HCT116 (cell line): ENCODE results near the gene DEPDC5. TPM values are rescaled to one million over a fixed set of nuclear protein-coding genes. Genes with fewer than 3 reads are reported as not detected.

Source experiments
- ATAC-seq: fragments of 200-7000 bp; cut with Tn5 transposase; 2 replicates; pipeline ENCODE4 v1.9.1; 2020; ENCODE audit warnings: mild to moderate bottlenecking, moderate library complexity
- BruUV-seq: library from RNA; stranded (reverse); fragments of 400-500 nt; replicated peaks from 2 replicates; lab custom pipeline; 2021; lab: Mats Ljungman, UMichigan
- CTCF ChIA-PET: fragments of 300-600 bp; sonication (Branson Sonifier 250); formaldehyde crosslinking; loops from one replicate; lab custom pipeline; 2021; ENCODE audit warnings: antibody characterized with exemption; lab: Charles Lee
- POLR2A ChIA-PET: fragments of 300-600, 350-600 bp; sonication (Branson Sonifier 250); formaldehyde crosslinking; loops from one replicate; lab custom pipeline; 2021; ENCODE audit warnings: antibody characterized with exemption; lab: Charles Lee
- RAD21 ChIA-PET, 2 experiments: fragments of 300-600 bp; sonication (Branson Sonifier 250); formaldehyde crosslinking; loops; one replicate each; lab custom pipeline; 2023; ENCODE audit warnings: low total read pairs in 2 of 2; ENCODE audit not compliant: uncharacterized antibody in 2 of 2, unreplicated experiment in 2 of 2, low non-redundant PET in 1 of 2; lab: Charles Lee
- DNase-seq: peaks from one replicate; pipeline ENCODE4 v3.0.0-alpha.2; 2010; ENCODE audit warnings: low read depth, low spot score
- H2AFZ ChIP-seq: fragments of 200-600 bp; shearing (Covaris generic), sonication (generic); 2 replicates; pipeline ENCODE4 v1.6.1; 2017; ENCODE audit warnings: low read depth, mixed run types, mixed read lengths, antibody characterized with exemption, low read length; ENCODE audit not compliant: poor library complexity, severe bottlenecking
- H3K27ac ChIP-seq: 2 replicates; pipeline ENCODE4 v1.5.1; 2012; ENCODE audit warnings: low read depth, low read length
- H3K27me3 ChIP-seq: fragments of 200-600 bp; sonication (generic); 2 replicates; pipeline ENCODE4 v1.6.1; 2016; ENCODE audit warnings: mixed run types, low read length, mixed read lengths; ENCODE audit not compliant: insufficient read depth
- H3K36me3 ChIP-seq, 2 experiments: fragments of 200-500 bp in 1 of 2; fragments of 200-600 bp in 1 of 2; sonication (Bioruptor generic) in 1 of 2; sonication (generic) in 1 of 2; 2 replicates each; pipeline versions ENCODE4 v1.5.1 to v1.6.1; 2014 to 2016; ENCODE audit warnings: low read length in 2 of 2, inconsistent platforms in 1 of 2, mixed read lengths in 1 of 2, mixed run types in 1 of 2; ENCODE audit not compliant: insufficient read depth in 2 of 2, control insufficient read depth in 1 of 2
- H3K4me1 ChIP-seq, 2 experiments: fragments of 200-600 bp in 1 of 2; sonication (generic) in 1 of 2; 2 replicates each; pipeline versions ENCODE4 v1.5.1 to v1.6.1; 2012 to 2017; ENCODE audit warnings: low read length in 2 of 2, inconsistent platforms in 1 of 2, mild to moderate bottlenecking in 1 of 2, mixed read lengths in 1 of 2, mixed run types in 1 of 2, moderate library complexity in 1 of 2; ENCODE audit not compliant: insufficient read depth in 2 of 2, control insufficient read depth in 1 of 2
- H3K4me2 ChIP-seq: fragments of 200-600 bp; sonication (generic); 2 replicates; pipeline ENCODE4 v1.6.1; 2017; ENCODE audit warnings: mixed run types, low read length, mixed read lengths
- H3K4me3 ChIP-seq, 2 experiments: fragments of 200-600 bp in 1 of 2; sonication (generic) in 1 of 2; replicated peaks in 1 of 2; 2 replicates each; pipeline ENCODE4 v1.5.1; 2011 to 2016; ENCODE audit warnings: low read length in 2 of 2, control low read depth in 1 of 2, low read depth in 1 of 2, mild to moderate bottlenecking in 1 of 2, mixed read lengths in 1 of 2, mixed run types in 1 of 2
- H3K79me2 ChIP-seq: fragments of 200-600 bp; sonication (generic); 2 replicates; pipeline ENCODE4 v1.6.1; 2017; ENCODE audit warnings: mild to moderate bottlenecking, mixed run types, low read length, moderate library complexity, mixed read lengths; ENCODE audit not compliant: insufficient read depth
- H3K9ac ChIP-seq: fragments of 200-600 bp; sonication (generic); 2 replicates; pipeline ENCODE4 v1.6.1; 2016; ENCODE audit warnings: low read length, mixed read lengths
- H3K9me2 ChIP-seq: fragments of 200-600 bp; sonication (generic), shearing (Covaris generic); 2 replicates; pipeline ENCODE4 v1.6.1; 2017; ENCODE audit warnings: mixed run types, mild to moderate bottlenecking, moderate library complexity; ENCODE audit not compliant: insufficient read depth
- H3K9me3 ChIP-seq, 2 experiments: fragments of 200-500 bp in 1 of 2; fragments of 200-600 bp in 1 of 2; sonication (Bioruptor generic) in 1 of 2; sonication (generic) in 1 of 2; 2 replicates each; pipeline ENCODE4 v1.6.1; 2014 to 2017; ENCODE audit warnings: low read length in 2 of 2, mixed read lengths in 2 of 2, inconsistent platforms in 1 of 2, low read depth in 1 of 2, mild to moderate bottlenecking in 1 of 2, mixed run types in 1 of 2, moderate library complexity in 1 of 2; ENCODE audit not compliant: control insufficient read depth in 1 of 2, insufficient read depth in 1 of 2
- H4K20me1 ChIP-seq: fragments of 200-600 bp; sonication (generic), shearing (Covaris generic); 2 replicates; pipeline ENCODE4 v1.6.1; 2017; ENCODE audit warnings: mixed run types, mild to moderate bottlenecking, moderate library complexity; ENCODE audit not compliant: insufficient read depth
- ATF3 ChIP-seq: IDR thresholded peaks from 2 replicates; pipeline ENCODE4 v1.6.1; 2012
- CBX3 ChIP-seq: IDR thresholded peaks from 2 replicates; pipeline ENCODE4 v1.6.1; 2012; ENCODE audit warnings: low read depth
- CEBPB ChIP-seq: IDR thresholded peaks from 2 replicates; pipeline ENCODE4 v1.6.1; 2012; ENCODE audit warnings: low read depth
- CTCF ChIP-seq, 3 experiments: fragments of 200-600 bp in 1 of 3; sonication (generic) in 1 of 3; IDR thresholded peaks in 2 of 3; conservative IDR thresholded peaks in 1 of 3; 2 replicates each; pipeline ENCODE4 v1.5.1; 2012 to 2017; ENCODE audit warnings: low read depth in 2 of 3, low read length in 2 of 3, antibody characterized with exemption in 1 of 3, borderline replicate concordance in 1 of 3, control low read depth in 1 of 3, mild to moderate bottlenecking in 1 of 3, mixed read lengths in 1 of 3, mixed run types in 1 of 3, moderate library complexity in 1 of 3; ENCODE audit not compliant: insufficient read depth in 1 of 3
- EGR1 ChIP-seq: IDR thresholded peaks from 2 replicates; pipeline ENCODE4 v1.6.1; 2012; ENCODE audit warnings: low read depth
- ELF1 ChIP-seq: IDR thresholded peaks from 2 replicates; pipeline ENCODE4 v1.6.1; 2012; ENCODE audit warnings: low read depth, borderline replicate concordance
- EZH2 ChIP-seq: fragments of 200-600 bp; sonication (generic); IDR thresholded peaks from 2 replicates; pipeline ENCODE4 v1.6.1; 2017; ENCODE audit warnings: antibody characterized with exemption, mixed run types
- FOSL1 ChIP-seq: IDR thresholded peaks from 2 replicates; pipeline ENCODE4 v1.6.1; 2012; ENCODE audit warnings: low read depth
- JUND ChIP-seq: IDR thresholded peaks from 2 replicates; pipeline ENCODE4 v1.6.1; 2012
- MAX ChIP-seq: IDR thresholded peaks from 2 replicates; pipeline ENCODE4 v1.6.1; 2012
- RAD21 ChIP-seq: IDR thresholded peaks from 2 replicates; pipeline ENCODE4 v1.6.1; 2012; ENCODE audit warnings: low read depth, mild to moderate bottlenecking
- SIN3A ChIP-seq: IDR thresholded peaks from 2 replicates; pipeline ENCODE4 v1.6.1; 2012; ENCODE audit warnings: low read depth
- TCF7L2 ChIP-seq: IDR thresholded peaks from 2 replicates; pipeline ENCODE4 v1.7.0; 2011; ENCODE audit warnings: borderline replicate concordance, inconsistent platforms; ENCODE audit not compliant: insufficient read depth, insufficient read length; ENCODE audit errors: extremely low read depth
- ZNF274 ChIP-seq: fragments of 200-500 bp; sonication (Bioruptor generic); IDR thresholded peaks from 2 replicates; pipeline ENCODE4 v1.6.1; 2014; ENCODE audit warnings: mild to moderate bottlenecking, low read depth, low read length, inconsistent platforms
- intact Hi-C: fragments of 100-400 bp; cut with micrococcal nuclease; formaldehyde crosslinking; loops from 2 replicates; pipeline ENCODE4 v1.10.0; 2022
- total RNA-seq: library from RNA; stranded (reverse); gene quantifications from one replicate; pipeline ENCODE4 v1.2.1, GENCODE V29; 2021; ENCODE audit not compliant: unreplicated experiment

Gene DEPDC5
- total RNA-seq, 1 experiment from 2014 or later = 35.0 TPM

- Histone ChIP-seq H3K27ac (no peak overlapping the region), H2AFZ (no peak overlapping the region), H3K4me1 (no peaks in the 10 kb centered on the region), H3K9me2 (no peaks in the 10 kb centered on the region), H3K9ac (no peak overlapping the region), H4K20me1 (no peaks in the 10 kb centered on the region; the same call in 1 of the 2 replicates), H3K27me3 (no peaks in the 10 kb centered on the region), H3K9me3 (no peaks in the 10 kb centered on the region), H3K4me2 (no peak overlapping the region), H3K36me3 (peaks cover 29 to 33% of the 10 kb centered on the region in 2 experiments), H3K79me2 (no peaks in the 10 kb centered on the region), H3K4me3 (no peak overlapping the region)
- no peak for TF ChIP-seq ATF3
- TF ChIP-seq CTCF (IDR thresholded peaks at IDR 0.05 in 2 of 3, conservative IDR thresholded peaks at IDR 0.05 in 1 of 3; ENCODE audit: borderline replicate concordance in 1 of 3, insufficient read depth in 1 of 3, low read depth in 2 of 3, low read length in 2 of 3) = no peak
- no peak for TF ChIP-seq JUND
- no peak for TF ChIP-seq CEBPB
- no peak for TF ChIP-seq RAD21
- TF ChIP-seq EGR1 = no peak
- TF ChIP-seq FOSL1 = no peak
- DNase-seq (no peak), ATAC-seq (no peak)
- CTCF ChIA-PET = no interaction called here
- no TSS peak for BruUV-seq
- POLR2A ChIA-PET = no interaction called here
- intact Hi-C loops = no loop called here
- RAD21 ChIA-PET = no interaction called here
These were observed 52.9 kb downstream of the DEPDC5 start for GRCh38 chr22:31806751-31807150.

DNA sequence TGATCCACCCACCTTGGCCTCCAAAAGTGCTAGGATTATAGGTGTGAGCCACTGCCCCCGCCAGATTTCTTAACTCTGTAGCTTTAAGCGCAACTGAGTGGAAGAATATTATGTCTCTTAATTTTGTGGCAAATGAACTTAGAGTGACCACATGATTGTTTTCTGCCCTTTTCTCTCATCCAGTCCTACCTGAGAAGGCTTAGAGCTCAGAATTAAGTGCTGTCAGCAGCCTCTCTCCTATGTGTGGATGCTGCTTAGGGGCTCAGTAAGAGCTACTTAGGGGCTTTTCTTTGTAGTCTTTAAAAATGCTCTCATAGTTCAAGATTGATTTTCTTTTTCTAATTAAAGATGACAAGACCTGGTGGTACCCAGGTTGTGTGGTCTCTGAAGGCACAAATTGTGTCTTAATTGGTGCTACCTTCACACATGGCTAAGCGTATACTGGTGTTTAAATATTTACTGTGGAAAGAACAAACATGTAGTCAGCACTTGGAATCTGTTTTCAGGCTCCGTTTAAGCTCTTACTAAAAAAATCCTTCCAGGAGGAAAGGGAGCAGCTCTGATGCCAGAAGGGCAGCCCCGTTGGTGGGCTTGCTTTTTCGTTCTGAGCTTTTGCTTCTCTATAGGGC lies 59.3 kb downstream of the DEPDC5 start:
- no peaks in the 10 kb centered on the region for H3K9me2 ChIP-seq
- no peak overlapping the region for H3K4me3 ChIP-seq
- no TSS peak for BruUV-seq
- no peak overlapping the region for H2AFZ ChIP-seq
- no peaks in the 10 kb centered on the region for H3K4me1 ChIP-seq
- CTCF ChIA-PET = interaction anchor here (1.3 kb wide), 1 partner anchor 157 kb away, joined by 4 read pairs; no protein-coding TSS in a partner anchor
- H3K9ac ChIP-seq = no peak overlapping the region
- intact Hi-C loops = no loop called here
- no peak overlapping the region for H3K4me2 ChIP-seq
- H3K9me3 ChIP-seq = no peaks in the 10 kb centered on the region
- H4K20me1 ChIP-seq = no peaks in the 10 kb centered on the region
- H3K36me3 ChIP-seq = peaks cover 20 to 33% of the 10 kb centered on the region in 2 experiments
- no peak overlapping the region for H3K27ac ChIP-seq
- POLR2A ChIA-PET = no interaction called here
- H3K27me3 ChIP-seq = no peaks in the 10 kb centered on the region
- ATAC-seq (no peak), DNase-seq (no peak)
- RAD21 ChIA-PET = no interaction called here
- H3K79me2 ChIP-seq = no peaks in the 10 kb centered on the region
- TF ChIP-seq CTCF (IDR thresholded peaks at IDR 0.05 in 2 of 3, conservative IDR thresholded peaks at IDR 0.05 in 1 of 3; ENCODE audit: borderline replicate concordance in 1 of 3, insufficient read depth in 1 of 3, low read depth in 2 of 3, low read length in 2 of 3) (no peak), CBX3 (no peak), SIN3A (no peak), MAX (no peak), EZH2 (no peak), JUND (no peak), ELF1 (no peak), ZNF274 (no peak), TCF7L2 (no peak)
